Upper lobe of left lung (tissue), 6 donors: ENCODE results near the gene MYOCD. TPM values are rescaled to one million over a fixed set of nuclear protein-coding genes. Genes with fewer than 3 reads are reported as not detected.

Experiments used
- ATAC-seq, 2 donors: fragments of 200-7000 bp; cut with Tn5 transposase; one replicate each; pipeline ENCODE4 v1.9.1; 2022; ENCODE audit warnings: mild to moderate bottlenecking in 2 of 2, moderate library complexity in 2 of 2; ENCODE audit not compliant: low FRiP score in 2 of 2
- DNase-seq, 2 donors: peaks; one replicate each; pipeline ENCODE4 v3.0.0-alpha.2; 2019 to 2020
- H3K27ac ChIP-seq, 4 donors: fragments of 200-600 bp; sonication (generic); one replicate each; pipeline ENCODE4 v1.5.1; 2016 to 2019
- H3K27me3 ChIP-seq, 4 donors: fragments of 200-600 bp; sonication (generic); one replicate each; pipeline ENCODE4 v1.5.1; 2017 to 2019
- H3K36me3 ChIP-seq, 4 donors: fragments of 200-600 bp; sonication (generic); one replicate each; pipeline ENCODE4 v1.5.1; 2016 to 2019
- H3K4me1 ChIP-seq, 4 donors: fragments of 200-600 bp; sonication (generic); one replicate each; pipeline ENCODE4 v1.5.1; 2018 to 2019
- H3K4me3 ChIP-seq, 4 donors: fragments of 200-600 bp; sonication (generic); one replicate each; pipeline ENCODE4 v1.5.1; 2017 to 2019; ENCODE audit warnings: mild to moderate bottlenecking in 2 of 4, moderate library complexity in 1 of 4
- H3K9me3 ChIP-seq, 4 donors: fragments of 200-600 bp; sonication (generic); one replicate each; pipeline ENCODE4 v1.5.1; 2018 to 2019
- EP300 ChIP-seq, 4 donors: sonication (generic); formaldehyde crosslinking; IDR thresholded peaks; one replicate each; pipeline ENCODE4 v1.5.1; 2017; ENCODE audit warnings: antibody characterized with exemption in 4 of 4, control low read depth in 2 of 4
- POLR2A ChIP-seq, 4 donors: fragments of 450-650 bp; IDR thresholded peaks; one replicate each; pipeline ENCODE4 v1.5.1; 2016 to 2017; ENCODE audit warnings: antibody characterized with exemption in 4 of 4, mild to moderate bottlenecking in 2 of 4
- POLR2AphosphoS5 ChIP-seq, 2 donors: sonication (generic); formaldehyde crosslinking; IDR thresholded peaks; one replicate each; pipeline ENCODE4 v1.5.1; 2017; ENCODE audit warnings: antibody characterized with exemption in 2 of 2
- WGBS, 2 donors: methylation state at CpG; one replicate each; pipeline ENCODE4 v1.1.5; 2017 to 2018; 5-methylcytosine and 5-hydroxymethylcytosine counted together
- total RNA-seq, 6 donors: library from RNA; depleted of rRNA in 4 of 6; stranded (reverse); fragments of >200 nt in 4 of 6; gene quantifications; one replicate each; pipeline versions ENCODE4 v1.1.0 to v1.2.1, GENCODE V29; 2016 to 2021
- TF ChIP-seq, protein P1 (sequence below), 6 experiments: fragments of 450-650 bp in 4 of 6; fragments of 200-600 bp in 2 of 6; sonication (generic) in 2 of 6; IDR thresholded peaks; one replicate each; pipeline ENCODE4 v1.5.1; 2016 to 2019; ENCODE audit warnings: antibody characterized with exemption in 6 of 6
- donor health status: DM: no; HTN: no; CAD: no; lungs with moderate emphysema.
- donor health status: DM: no; HTN: yes; CAD: no; lungs with severe emphysema.

Gene MYOCD
- total RNA-seq, 6 donors from 2014 or later = 0.89 to 5.2 (median 1.6) TPM

DNA sequence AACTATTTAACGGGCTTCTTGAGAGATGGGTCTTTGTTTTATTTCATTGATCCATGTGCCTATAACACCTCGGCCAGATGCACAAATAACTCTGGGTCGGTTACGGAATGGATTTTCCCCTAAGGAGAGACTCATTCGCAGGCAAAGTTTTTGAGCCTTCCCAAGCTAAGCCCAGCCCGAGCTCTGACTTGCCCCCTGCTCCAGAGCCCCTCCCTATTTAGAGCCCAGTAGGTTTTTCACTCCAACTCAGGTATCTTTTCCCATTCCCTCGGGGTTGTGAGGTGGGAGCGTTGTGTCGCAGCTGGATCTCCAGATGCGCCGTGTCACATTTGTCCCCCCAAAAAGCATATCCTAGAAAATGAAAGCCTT is 812 bp upstream of the MYOCD start:
- Histone ChIP-seq H3K4me3 (peak overlapping the region in 3 of 4 donors; percentile 34 to 47 (median 47)), H3K4me1 (peaks cover 11 to 12% (median 12%) of the 10 kb centered on the region in 4 donors), H3K27ac (peak overlapping the region in 1 of 4 donors; percentile 52), H3K9me3 (no peaks in the 10 kb centered on the region), H3K27me3 (peaks cover 0 to 22% (median 12%) of the 10 kb centered on the region in 4 donors), H3K36me3 (no peaks in the 10 kb centered on the region)
- DNase-seq (no peak), ATAC-seq (no peak)
- no peak for TF ChIP-seq EP300 (IDR thresholded peaks at IDR 0.05)
- no peak for TF ChIP-seq POLR2A (IDR thresholded peaks at IDR 0.05)
- TF ChIP-seq, protein P1, sequence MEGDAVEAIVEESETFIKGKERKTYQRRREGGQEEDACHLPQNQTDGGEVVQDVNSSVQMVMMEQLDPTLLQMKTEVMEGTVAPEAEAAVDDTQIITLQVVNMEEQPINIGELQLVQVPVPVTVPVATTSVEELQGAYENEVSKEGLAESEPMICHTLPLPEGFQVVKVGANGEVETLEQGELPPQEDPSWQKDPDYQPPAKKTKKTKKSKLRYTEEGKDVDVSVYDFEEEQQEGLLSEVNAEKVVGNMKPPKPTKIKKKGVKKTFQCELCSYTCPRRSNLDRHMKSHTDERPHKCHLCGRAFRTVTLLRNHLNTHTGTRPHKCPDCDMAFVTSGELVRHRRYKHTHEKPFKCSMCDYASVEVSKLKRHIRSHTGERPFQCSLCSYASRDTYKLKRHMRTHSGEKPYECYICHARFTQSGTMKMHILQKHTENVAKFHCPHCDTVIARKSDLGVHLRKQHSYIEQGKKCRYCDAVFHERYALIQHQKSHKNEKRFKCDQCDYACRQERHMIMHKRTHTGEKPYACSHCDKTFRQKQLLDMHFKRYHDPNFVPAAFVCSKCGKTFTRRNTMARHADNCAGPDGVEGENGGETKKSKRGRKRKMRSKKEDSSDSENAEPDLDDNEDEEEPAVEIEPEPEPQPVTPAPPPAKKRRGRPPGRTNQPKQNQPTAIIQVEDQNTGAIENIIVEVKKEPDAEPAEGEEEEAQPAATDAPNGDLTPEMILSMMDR (IDR thresholded peaks at IDR 0.05) = no peak
- no peak for TF ChIP-seq POLR2AphosphoS5 (IDR thresholded peaks at IDR 0.05)
- WGBS, 2 donors = 10 to 21% methylated on average over 11 of the region's 11 CpGs

DNA sequence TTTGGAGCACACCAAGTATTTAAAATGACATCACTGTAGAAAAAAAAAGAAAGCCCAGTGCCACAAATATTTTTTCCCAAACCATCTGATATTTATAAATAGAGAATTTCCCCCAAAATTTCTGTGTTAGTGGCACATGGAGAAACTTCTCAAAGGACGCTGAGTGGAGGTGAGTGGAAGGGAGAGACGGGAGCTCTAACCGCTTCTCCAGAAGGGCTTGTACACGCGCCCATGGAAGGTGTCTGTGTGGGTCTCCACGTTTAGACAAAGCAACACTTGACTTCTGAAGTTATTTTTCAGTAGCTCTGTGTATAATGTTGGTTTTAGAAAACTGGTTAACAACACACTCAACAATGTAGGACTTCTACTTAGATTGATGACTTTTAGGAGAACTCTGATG is 1.0 kb downstream of the MYOCD start:
- ATAC-seq = no peak
- Histone ChIP-seq H3K4me1 (peaks cover 11 to 12% (median 12%) of the 10 kb centered on the region in 4 donors), H3K36me3 (no peaks in the 10 kb centered on the region), H3K9me3 (no peaks in the 10 kb centered on the region), H3K27ac (no peak overlapping the region), H3K4me3 (no peak overlapping the region), H3K27me3 (peaks cover 0 to 22% (median 12%) of the 10 kb centered on the region in 4 donors)
- 72 to 79% methylated on average over 6 of the region's 6 CpGs for WGBS, 2 donors
- DNase-seq = no peak
- no peak for TF ChIP-seq POLR2AphosphoS5 (IDR thresholded peaks at IDR 0.05)
- TF ChIP-seq, protein P1 (IDR thresholded peaks at IDR 0.05) = no peak
- no peak for TF ChIP-seq POLR2A (IDR thresholded peaks at IDR 0.05)
- no peak for TF ChIP-seq EP300 (IDR thresholded peaks at IDR 0.05)

DNA sequence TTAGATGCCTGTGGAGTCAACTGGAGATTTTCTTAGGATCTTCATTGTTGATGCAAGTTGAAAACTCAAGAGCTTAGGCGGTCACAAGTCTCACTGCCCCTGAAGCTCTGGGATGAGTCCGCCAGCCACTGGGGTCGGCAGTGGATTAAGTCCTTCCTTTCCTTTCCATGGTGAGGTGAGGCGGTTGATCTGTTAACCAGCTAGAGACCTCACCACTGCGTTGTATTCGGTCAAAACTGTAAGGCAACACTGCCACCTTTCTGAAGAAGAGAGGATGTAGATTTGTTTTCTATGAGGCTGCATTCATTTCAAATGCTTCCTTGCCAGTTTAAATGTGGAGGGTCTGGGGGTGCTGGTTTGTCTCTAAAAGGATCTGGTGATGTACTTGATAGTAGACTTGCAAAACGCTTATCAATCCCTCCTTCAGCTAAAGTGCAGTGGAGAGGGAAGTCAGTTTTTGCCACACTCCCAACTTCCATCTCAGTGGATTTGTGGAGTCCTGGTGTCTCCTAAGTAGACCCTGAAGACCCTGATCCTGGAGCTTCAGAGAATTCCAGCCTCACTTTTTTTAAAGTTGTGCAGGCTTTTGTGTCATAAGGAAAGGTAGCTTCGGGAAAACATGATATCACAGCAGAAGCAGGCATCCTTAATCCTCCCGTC is 1.7 kb downstream of the MYOCD start:
- 10 to 19% methylated on average over 8 to 9 of the region's 9 CpGs for WGBS, 2 donors
- ATAC-seq (no peak), DNase-seq (no peak)
- H3K9me3 ChIP-seq = no peaks in the 10 kb centered on the region
- H3K27ac ChIP-seq = no peak overlapping the region
- TF ChIP-seq POLR2AphosphoS5 (IDR thresholded peaks at IDR 0.05) = no peak
- TF ChIP-seq POLR2A (IDR thresholded peaks at IDR 0.05) = no peak
- TF ChIP-seq, protein P1 (IDR thresholded peaks at IDR 0.05) = no peak
- no peak overlapping the region for H3K4me3 ChIP-seq
- H3K36me3 ChIP-seq = no peaks in the 10 kb centered on the region
- peaks cover 0 to 22% (median 12%) of the 10 kb centered on the region in 4 donors for H3K27me3 ChIP-seq
- peaks cover 11 to 12% (median 12%) of the 10 kb centered on the region in 4 donors for H3K4me1 ChIP-seq

DNA sequence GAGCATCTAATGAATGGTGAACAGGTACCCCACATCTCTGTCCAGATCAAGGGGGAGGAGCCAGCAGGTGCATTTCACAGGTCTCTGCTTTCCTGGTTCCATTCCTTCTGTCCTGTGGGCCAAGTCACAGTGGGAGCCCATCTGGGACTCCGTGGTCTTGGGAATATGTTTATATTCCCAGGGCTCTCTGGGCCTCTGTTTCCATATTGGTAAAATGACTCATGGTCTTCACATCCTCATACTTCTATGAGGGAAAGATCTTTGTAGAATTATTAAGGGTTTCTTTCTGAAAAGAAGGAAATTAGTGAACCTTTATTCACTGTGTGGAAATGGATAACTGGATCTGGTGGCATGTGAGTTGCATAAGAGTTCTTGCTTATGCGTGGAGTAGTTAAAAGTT is 6.2 kb downstream of the MYOCD start:
- WGBS, 2 donors = 82 to 94% methylated on average over 2 of the region's 2 CpGs
- no peak overlapping the region for H3K27ac ChIP-seq
- no peaks in the 10 kb centered on the region for H3K36me3 ChIP-seq
- DNase-seq (no peak), ATAC-seq (no peak)
- no peak overlapping the region for H3K4me3 ChIP-seq
- H3K4me1 ChIP-seq = no peaks in the 10 kb centered on the region
- no peaks in the 10 kb centered on the region for H3K27me3 ChIP-seq
- no peaks in the 10 kb centered on the region for H3K9me3 ChIP-seq
- TF ChIP-seq POLR2AphosphoS5 (IDR thresholded peaks at IDR 0.05) (no peak), EP300 (IDR thresholded peaks at IDR 0.05) (no peak), POLR2A (IDR thresholded peaks at IDR 0.05) (no peak)
- TF ChIP-seq, protein P1 (IDR thresholded peaks at IDR 0.05) = no peak

DNA sequence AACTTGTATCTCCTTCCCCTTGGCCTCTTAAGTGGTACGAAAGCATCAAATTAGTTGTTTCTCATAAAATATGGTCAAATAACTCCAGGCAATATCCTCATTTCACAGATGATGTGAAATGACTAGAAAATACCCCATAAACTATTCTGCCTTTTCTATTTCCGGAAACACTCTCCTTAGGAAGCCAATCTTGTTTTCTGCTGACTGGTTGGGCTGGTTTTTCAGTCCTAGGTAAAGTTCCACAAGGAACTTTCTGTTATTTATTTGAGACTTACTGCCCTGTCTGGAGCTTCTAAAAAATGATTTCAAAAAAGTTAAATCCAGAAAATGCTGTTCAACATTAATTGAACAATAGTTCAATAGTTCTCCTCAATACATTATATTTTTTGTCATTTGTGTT is 7.3 kb downstream of the MYOCD start:
- no peak for DNase-seq

More for the DNA sequence above, 7.3 kb downstream of the MYOCD start:
- no peak overlapping the region for H3K27ac ChIP-seq
- TF ChIP-seq POLR2AphosphoS5 (IDR thresholded peaks at IDR 0.05) = no peak
- no peak for TF ChIP-seq EP300 (IDR thresholded peaks at IDR 0.05)
- TF ChIP-seq, protein P1 (IDR thresholded peaks at IDR 0.05) = no peak
- no peak for TF ChIP-seq POLR2A (IDR thresholded peaks at IDR 0.05)
- no peaks in the 10 kb centered on the region for H3K36me3 ChIP-seq
- no peak overlapping the region for H3K4me3 ChIP-seq
- no peak for ATAC-seq
- no peaks in the 10 kb centered on the region for H3K27me3 ChIP-seq
- no peaks in the 10 kb centered on the region for H3K4me1 ChIP-seq
- H3K9me3 ChIP-seq = no peaks in the 10 kb centered on the region
- 58 to 77% methylated on average over 2 of the region's 2 CpGs for WGBS, 2 donors
